BLaER1 (cell line): ENCODE measurements around the gene MAP7D2.
A peak's percentile ranks its signal among the peaks of the same experiment; 100 is the strongest.

Experiments used
- H3K27ac ChIP-seq: shearing (Covaris generic); formaldehyde crosslinking; 2 replicates; pipeline ENCODE4 v1.8.1; 2022
- H3K27me3 ChIP-seq: shearing (Covaris generic); formaldehyde crosslinking; 2 replicates; pipeline ENCODE4 v1.8.1; 2022
- H3K36me3 ChIP-seq: shearing (Covaris generic); formaldehyde crosslinking; 2 replicates; pipeline ENCODE4 v1.8.1; 2022
- H3K4me1 ChIP-seq: shearing (Covaris generic); formaldehyde crosslinking; 2 replicates; pipeline ENCODE4 v1.8.1; 2022
- H3K4me2 ChIP-seq: shearing (Covaris generic); formaldehyde crosslinking; 2 replicates; pipeline ENCODE4 v1.8.1; 2022
- H3K4me3 ChIP-seq: shearing (Covaris generic); formaldehyde crosslinking; 2 replicates; pipeline ENCODE4 v1.8.1; 2022
- H3K9ac ChIP-seq: shearing (Covaris generic); formaldehyde crosslinking; 2 replicates; pipeline ENCODE4 v1.8.1; 2022
- H3K9me3 ChIP-seq: shearing (Covaris generic); formaldehyde crosslinking; 2 replicates; pipeline ENCODE4 v1.8.1; 2022
- H4K20me1 ChIP-seq: shearing (Covaris generic); formaldehyde crosslinking; 2 replicates; pipeline ENCODE4 v1.8.1; 2022
- Cebpa-rat ChIP-seq: shearing (Covaris generic); IDR thresholded peaks from 2 replicates; pipeline ENCODE4 v1.8.1; 2022

The MAP7D2 gene

GRCh38 chrX:20056704-20057103 lies 60.0 kb downstream of the MAP7D2 start:
- Histone ChIP-seq H4K20me1 (no peaks in the 10 kb centered on the region), H3K4me3 (no peak overlapping the region), H3K27ac (no peak overlapping the region), H3K36me3 (no peaks in the 10 kb centered on the region), H3K27me3 (peaks cover 3% of the 10 kb centered on the region; the same call in 1 of the 2 replicates), H3K9ac (no peak overlapping the region), H3K4me1 (peaks cover 56% of the 10 kb centered on the region), H3K4me2 (peak overlapping the region; percentile 49), H3K9me3 (no peaks in the 10 kb centered on the region)
- no peak for TF ChIP-seq Cebpa-rat

DNA sequence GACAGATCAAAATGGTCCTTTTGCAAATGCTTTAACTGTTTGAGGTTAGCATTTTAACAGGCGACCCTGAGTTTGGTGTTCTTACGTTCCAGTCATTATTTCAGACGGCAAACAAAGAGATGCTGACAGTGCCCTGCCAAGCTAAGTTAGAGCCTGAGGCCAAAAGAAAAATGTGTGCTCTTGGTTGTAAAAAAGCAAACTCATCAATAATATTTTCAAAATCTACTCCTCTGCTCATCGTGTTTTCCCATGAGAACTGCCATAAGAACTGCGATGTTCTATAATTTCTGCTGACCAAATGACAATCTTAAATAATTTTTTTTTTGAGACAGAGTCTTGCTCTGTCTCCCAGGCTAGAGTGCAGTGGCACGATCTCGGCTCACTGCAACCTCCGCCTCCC lies 63.2 kb downstream of the MAP7D2 start:
- Histone ChIP-seq H3K4me1 (peaks cover 28% of the 10 kb centered on the region), H3K27ac (no peak overlapping the region), H3K27me3 (peaks cover 3% of the 10 kb centered on the region; the same call in 1 of the 2 replicates), H4K20me1 (no peaks in the 10 kb centered on the region), H3K9ac (no peak overlapping the region), H3K36me3 (no peaks in the 10 kb centered on the region), H3K9me3 (no peaks in the 10 kb centered on the region), H3K4me3 (no peak overlapping the region), H3K4me2 (no peak overlapping the region)
- no peak for TF ChIP-seq Cebpa-rat

DNA sequence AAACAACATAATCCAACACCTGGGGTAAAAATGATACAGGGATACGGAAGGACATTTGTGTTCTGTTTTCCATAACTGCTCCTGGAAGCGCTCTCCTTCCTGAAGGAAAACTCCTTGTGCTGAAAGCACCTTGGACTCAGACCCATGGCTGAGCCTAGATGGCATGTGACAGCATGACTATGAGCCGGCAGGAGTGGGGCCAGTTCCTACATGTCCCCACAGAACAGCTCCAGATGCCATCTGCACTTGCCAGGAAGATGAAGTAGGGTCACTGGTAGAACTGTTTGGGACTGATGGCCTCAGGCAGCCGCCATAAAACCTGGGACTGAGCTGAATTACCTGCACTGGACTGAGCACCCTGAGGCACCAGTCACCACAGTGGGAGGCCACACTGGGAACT lies 69.8 kb downstream of the MAP7D2 start:
- Histone ChIP-seq H3K27ac (no peak overlapping the region), H4K20me1 (no peaks in the 10 kb centered on the region), H3K4me1 (no peaks in the 10 kb centered on the region), H3K4me2 (no peak overlapping the region), H3K27me3 (no peaks in the 10 kb centered on the region), H3K4me3 (no peak overlapping the region), H3K36me3 (no peaks in the 10 kb centered on the region), H3K9me3 (no peaks in the 10 kb centered on the region), H3K9ac (no peak overlapping the region)
- no peak for TF ChIP-seq Cebpa-rat

- Histone ChIP-seq H3K27ac (no peak overlapping the region), H4K20me1 (no peaks in the 10 kb centered on the region), H3K4me1 (no peaks in the 10 kb centered on the region), H3K4me3 (no peak overlapping the region), H3K36me3 (no peaks in the 10 kb centered on the region), H3K27me3 (no peaks in the 10 kb centered on the region), H3K9me3 (no peaks in the 10 kb centered on the region), H3K4me2 (no peak overlapping the region), H3K9ac (no peak overlapping the region)
- TF ChIP-seq Cebpa-rat = no peak
Observed at GRCh38 chrX:20046223-20046622, 70.5 kb downstream of the MAP7D2 start.

- H3K27me3 ChIP-seq = no peaks in the 10 kb centered on the region
- H3K27ac ChIP-seq = no peak overlapping the region
- TF ChIP-seq Cebpa-rat = no peak
- no peak overlapping the region for H3K4me3 ChIP-seq
- H3K36me3 ChIP-seq = no peaks in the 10 kb centered on the region
- no peak overlapping the region for H3K4me2 ChIP-seq
- H3K9me3 ChIP-seq = no peaks in the 10 kb centered on the region
- no peak overlapping the region for H3K9ac ChIP-seq
- H4K20me1 ChIP-seq = no peaks in the 10 kb centered on the region
- no peaks in the 10 kb centered on the region for H3K4me1 ChIP-seq
Observed at GRCh38 chrX:20042221-20042620, 74.5 kb downstream of the MAP7D2 start.

- no peaks in the 10 kb centered on the region for H3K27me3 ChIP-seq
- no peak overlapping the region for H3K27ac ChIP-seq
- H3K4me2 ChIP-seq = no peak overlapping the region
- TF ChIP-seq Cebpa-rat = no peak
- no peaks in the 10 kb centered on the region for H3K9me3 ChIP-seq
- no peaks in the 10 kb centered on the region for H4K20me1 ChIP-seq
- H3K9ac ChIP-seq = no peak overlapping the region
- H3K36me3 ChIP-seq = no peaks in the 10 kb centered on the region
- no peaks in the 10 kb centered on the region for H3K4me1 ChIP-seq
- no peak overlapping the region for H3K4me3 ChIP-seq
Observed at GRCh38 chrX:20038966-20039365, 77.7 kb downstream of the MAP7D2 start.

DNA sequence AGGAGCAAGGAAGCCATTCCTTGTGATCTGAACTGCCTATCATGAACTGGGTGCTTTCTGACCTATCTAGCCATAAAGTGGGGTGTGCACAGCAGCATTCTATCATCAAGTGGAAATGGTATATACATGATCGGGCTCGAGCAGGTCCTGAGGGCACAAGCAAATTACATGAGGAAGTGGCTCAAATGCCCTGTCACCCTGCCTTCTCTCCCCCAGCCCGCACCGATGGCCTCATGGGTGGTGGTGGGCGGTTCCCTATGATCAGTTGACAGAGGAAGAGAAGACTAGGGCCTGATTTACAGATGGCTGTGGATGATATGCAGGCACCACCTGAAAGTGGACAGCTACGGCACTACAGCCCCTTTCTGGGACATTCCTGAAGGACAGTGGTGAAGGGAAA lies 79.5 kb downstream of the MAP7D2 start:
- H3K4me1 ChIP-seq = no peaks in the 10 kb centered on the region
- no peaks in the 10 kb centered on the region for H3K9me3 ChIP-seq
- H3K9ac ChIP-seq = no peak overlapping the region
- TF ChIP-seq Cebpa-rat = no peak
- no peaks in the 10 kb centered on the region for H3K27me3 ChIP-seq
- H4K20me1 ChIP-seq = no peaks in the 10 kb centered on the region
- H3K4me2 ChIP-seq = no peak overlapping the region
- H3K4me3 ChIP-seq = no peak overlapping the region
- H3K36me3 ChIP-seq = no peaks in the 10 kb centered on the region
- H3K27ac ChIP-seq = no peak overlapping the region

GRCh38 chrX:20032201-20032600 lies 84.5 kb downstream of the MAP7D2 start:
- no peak overlapping the region for H3K4me3 ChIP-seq
- H3K4me2 ChIP-seq = no peak overlapping the region
- H3K4me1 ChIP-seq = no peaks in the 10 kb centered on the region
- H3K27me3 ChIP-seq = no peaks in the 10 kb centered on the region
- no peak for TF ChIP-seq Cebpa-rat
- no peaks in the 10 kb centered on the region for H3K9me3 ChIP-seq
- no peaks in the 10 kb centered on the region for H3K36me3 ChIP-seq
- H3K9ac ChIP-seq = no peak overlapping the region
- H3K27ac ChIP-seq = no peak overlapping the region
- no peaks in the 10 kb centered on the region for H4K20me1 ChIP-seq

DNA sequence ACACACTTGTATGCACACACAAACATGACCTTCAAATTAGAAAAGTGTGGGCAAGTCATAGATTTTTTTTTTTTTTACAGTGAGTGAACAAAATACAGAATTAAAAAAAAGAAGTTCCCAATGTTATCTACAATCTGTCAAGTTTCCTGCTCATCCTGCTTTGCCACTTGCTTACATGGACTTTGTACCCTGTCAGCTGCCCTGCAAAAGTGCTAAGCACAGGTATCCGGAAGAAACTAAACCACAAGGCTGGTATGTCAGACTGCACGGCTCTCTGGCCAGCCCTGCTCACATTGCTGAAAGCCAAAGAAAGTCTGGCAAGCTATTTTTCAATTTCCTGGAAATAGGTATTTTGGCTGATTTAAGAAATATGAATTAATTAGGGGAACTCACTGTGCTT lies 87.0 kb downstream of the MAP7D2 start:
- no peak overlapping the region for H3K4me3 ChIP-seq
- no peaks in the 10 kb centered on the region for H3K9me3 ChIP-seq
- no peaks in the 10 kb centered on the region for H3K4me1 ChIP-seq
- H3K27me3 ChIP-seq = no peaks in the 10 kb centered on the region
- TF ChIP-seq Cebpa-rat = no peak
- no peaks in the 10 kb centered on the region for H4K20me1 ChIP-seq
- H3K36me3 ChIP-seq = no peaks in the 10 kb centered on the region
- no peak overlapping the region for H3K27ac ChIP-seq
- no peak overlapping the region for H3K9ac ChIP-seq
- H3K4me2 ChIP-seq = no peak overlapping the region

DNA sequence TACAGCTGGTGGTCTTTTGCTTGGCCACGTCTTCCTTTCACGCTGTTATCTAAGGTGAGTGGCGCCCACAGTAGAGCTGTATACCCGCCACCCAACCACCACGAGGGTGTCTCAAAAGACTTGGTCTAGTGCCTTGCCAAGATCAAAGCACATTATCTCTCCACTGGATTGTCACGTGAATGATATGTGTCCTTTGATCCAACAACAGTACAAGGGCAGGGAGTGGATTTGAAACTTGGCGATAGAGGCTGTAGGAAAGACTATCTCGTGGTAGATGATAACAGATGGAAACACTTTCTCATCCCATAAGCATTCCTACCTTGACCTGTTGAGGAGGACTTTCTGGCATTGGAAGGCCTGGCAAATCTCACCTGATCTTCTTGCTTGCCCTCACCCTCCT lies 88.1 kb downstream of the MAP7D2 start:
- H3K27ac ChIP-seq = no peak overlapping the region
- TF ChIP-seq Cebpa-rat = no peak
- H3K27me3 ChIP-seq = no peaks in the 10 kb centered on the region
- H4K20me1 ChIP-seq = no peaks in the 10 kb centered on the region
- no peak overlapping the region for H3K4me2 ChIP-seq
- no peaks in the 10 kb centered on the region for H3K36me3 ChIP-seq
- H3K9ac ChIP-seq = no peak overlapping the region
- no peaks in the 10 kb centered on the region for H3K4me1 ChIP-seq
- H3K9me3 ChIP-seq = no peaks in the 10 kb centered on the region
- no peak overlapping the region for H3K4me3 ChIP-seq

- H4K20me1 ChIP-seq = no peaks in the 10 kb centered on the region
- H3K36me3 ChIP-seq = no peaks in the 10 kb centered on the region
- H3K4me2 ChIP-seq = no peak overlapping the region
- H3K9ac ChIP-seq = no peak overlapping the region
- H3K27ac ChIP-seq = no peak overlapping the region
- TF ChIP-seq Cebpa-rat = no peak
- no peaks in the 10 kb centered on the region for H3K4me1 ChIP-seq
- H3K27me3 ChIP-seq = no peaks in the 10 kb centered on the region
- H3K4me3 ChIP-seq = no peak overlapping the region
- H3K9me3 ChIP-seq = no peaks in the 10 kb centered on the region
Observed at GRCh38 chrX:20026278-20026677, 90.4 kb downstream of the MAP7D2 start.
